ENCODE measurements around the gene DTHD1. TPM values are rescaled to one million over a fixed set of nuclear protein-coding genes. Genes with fewer than 3 reads are reported as not detected.

DTHD1 gene
- total RNA-seq, 1 donor from 2014 or later = not detected

DNA sequence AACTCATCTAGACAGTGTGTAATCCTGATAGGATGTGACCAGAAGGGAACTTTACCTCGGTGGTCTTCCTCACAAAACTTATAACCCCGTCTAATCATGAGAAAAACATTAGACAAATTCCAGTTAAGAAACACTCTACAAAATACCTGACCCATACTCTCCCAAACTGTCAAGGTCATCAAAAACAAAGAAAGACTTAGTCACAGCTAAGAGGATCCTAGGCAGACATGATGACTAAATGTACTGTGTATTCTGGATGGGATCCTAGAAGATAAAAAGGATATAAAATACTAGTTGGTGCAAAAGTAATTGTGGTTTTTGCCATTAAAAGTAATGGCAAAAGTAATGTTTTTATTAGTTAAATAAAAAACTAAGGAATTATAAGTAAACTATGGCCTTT, 81.6 kb downstream of the DTHD1 start:
- no peaks in the 10 kb centered on the region for H3K36me3 Mint-ChIP-seq (ENCODE audit: low read depth, unreplicated experiment)
- DNase-seq (ENCODE audit: low spot score) = no peak
- TF ChIP-seq, protein P1, sequence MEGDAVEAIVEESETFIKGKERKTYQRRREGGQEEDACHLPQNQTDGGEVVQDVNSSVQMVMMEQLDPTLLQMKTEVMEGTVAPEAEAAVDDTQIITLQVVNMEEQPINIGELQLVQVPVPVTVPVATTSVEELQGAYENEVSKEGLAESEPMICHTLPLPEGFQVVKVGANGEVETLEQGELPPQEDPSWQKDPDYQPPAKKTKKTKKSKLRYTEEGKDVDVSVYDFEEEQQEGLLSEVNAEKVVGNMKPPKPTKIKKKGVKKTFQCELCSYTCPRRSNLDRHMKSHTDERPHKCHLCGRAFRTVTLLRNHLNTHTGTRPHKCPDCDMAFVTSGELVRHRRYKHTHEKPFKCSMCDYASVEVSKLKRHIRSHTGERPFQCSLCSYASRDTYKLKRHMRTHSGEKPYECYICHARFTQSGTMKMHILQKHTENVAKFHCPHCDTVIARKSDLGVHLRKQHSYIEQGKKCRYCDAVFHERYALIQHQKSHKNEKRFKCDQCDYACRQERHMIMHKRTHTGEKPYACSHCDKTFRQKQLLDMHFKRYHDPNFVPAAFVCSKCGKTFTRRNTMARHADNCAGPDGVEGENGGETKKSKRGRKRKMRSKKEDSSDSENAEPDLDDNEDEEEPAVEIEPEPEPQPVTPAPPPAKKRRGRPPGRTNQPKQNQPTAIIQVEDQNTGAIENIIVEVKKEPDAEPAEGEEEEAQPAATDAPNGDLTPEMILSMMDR (IDR thresholded peaks at IDR 0.05; ENCODE audit: unreplicated experiment) = no peak
- H3K4me3 Mint-ChIP-seq (ENCODE audit: unreplicated experiment) = no peak overlapping the region
- no peak overlapping the region for H3K27ac Mint-ChIP-seq (ENCODE audit: unreplicated experiment)
- H3K27me3 Mint-ChIP-seq (ENCODE audit: unreplicated experiment) = no peaks in the 10 kb centered on the region
- no peaks in the 10 kb centered on the region for H3K4me1 Mint-ChIP-seq (ENCODE audit: unreplicated experiment)
- no peaks in the 10 kb centered on the region for H3K9me3 Mint-ChIP-seq (ENCODE audit: unreplicated experiment)

DNA sequence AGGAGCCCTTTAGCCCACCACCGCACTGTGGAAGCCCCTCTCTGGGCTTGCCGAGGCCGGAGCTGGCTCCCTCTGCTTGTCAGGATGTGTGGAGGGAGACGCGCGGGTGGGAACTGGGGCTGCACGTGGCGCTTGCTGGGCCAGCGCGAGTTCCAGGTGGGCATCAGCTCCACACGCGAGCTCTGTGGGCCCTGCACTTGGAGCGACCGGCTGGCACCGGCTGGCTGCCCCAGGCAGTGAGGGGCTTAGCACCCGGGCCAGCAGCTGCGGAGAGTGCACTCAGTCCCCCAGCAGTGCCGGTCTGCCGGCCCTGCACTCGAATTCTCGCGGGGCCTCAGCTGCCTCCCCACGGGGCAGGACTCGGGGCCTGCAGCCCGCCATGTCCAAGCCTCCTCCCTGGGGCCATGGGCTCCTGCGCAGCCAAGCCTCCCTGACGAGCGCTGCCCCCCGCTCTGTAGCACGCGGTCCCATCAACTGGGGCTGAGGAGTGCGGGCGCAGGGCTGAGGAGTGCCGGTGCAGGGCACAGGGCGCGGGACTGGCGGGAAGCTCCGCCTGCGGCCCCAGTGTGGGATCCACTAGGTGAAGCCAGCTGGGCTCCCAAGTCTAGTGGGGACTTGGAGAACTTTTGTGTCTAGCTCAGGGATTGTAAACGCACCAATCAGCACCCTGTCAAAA, 93.6 kb downstream of the DTHD1 start:
- Mint-ChIP-seq H3K4me3 (ENCODE audit: unreplicated experiment) (no peak overlapping the region), H3K4me1 (ENCODE audit: unreplicated experiment) (no peaks in the 10 kb centered on the region), H3K9me3 (ENCODE audit: unreplicated experiment) (peaks cover 4% of the 10 kb centered on the region), H3K36me3 (ENCODE audit: low read depth, unreplicated experiment) (peaks cover 4% of the 10 kb centered on the region), H3K27ac (ENCODE audit: unreplicated experiment) (no peak overlapping the region), H3K27me3 (ENCODE audit: unreplicated experiment) (peaks cover 2% of the 10 kb centered on the region)
- TF ChIP-seq, protein P1 (IDR thresholded peaks at IDR 0.05; ENCODE audit: unreplicated experiment) = no peak
- DNase-seq (ENCODE audit: low spot score) = no peak

DNA sequence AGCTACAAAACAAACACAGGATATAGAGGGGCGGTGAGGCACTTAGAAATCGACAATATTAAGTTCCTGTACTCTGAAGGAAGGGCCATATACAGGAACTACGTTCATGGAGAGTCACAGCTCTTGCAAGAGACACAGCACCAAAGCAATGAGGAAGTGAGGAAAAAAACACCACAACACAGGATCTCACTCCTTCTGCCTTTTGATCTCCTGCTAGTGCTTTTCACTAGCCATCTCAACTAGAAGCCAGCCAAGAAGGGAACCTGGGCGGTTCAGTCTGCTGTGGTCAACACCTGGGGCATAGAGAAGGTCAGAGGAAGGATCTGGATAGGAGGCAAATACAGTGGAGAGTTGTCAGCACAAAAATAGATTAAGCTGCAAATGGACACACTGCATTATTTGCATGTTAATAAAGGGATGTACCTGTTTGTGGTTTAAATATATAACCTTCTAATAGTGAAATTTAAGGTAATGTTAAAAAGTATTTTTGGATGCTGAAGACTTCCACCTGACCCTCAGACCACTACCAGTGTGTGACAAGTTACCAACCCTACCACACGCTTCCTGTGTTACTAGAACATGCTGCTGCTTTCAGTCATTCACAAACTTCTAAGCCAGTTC, 104.6 kb downstream of the DTHD1 start:
- TF ChIP-seq, protein P1 (IDR thresholded peaks at IDR 0.05; ENCODE audit: unreplicated experiment) = no peak
- H3K27me3 Mint-ChIP-seq (ENCODE audit: unreplicated experiment) = no peaks in the 10 kb centered on the region
- H3K4me1 Mint-ChIP-seq (ENCODE audit: unreplicated experiment) = peaks cover 17% of the 10 kb centered on the region
- no peaks in the 10 kb centered on the region for H3K9me3 Mint-ChIP-seq (ENCODE audit: unreplicated experiment)
- no peak overlapping the region for H3K4me3 Mint-ChIP-seq (ENCODE audit: unreplicated experiment)
- no peaks in the 10 kb centered on the region for H3K36me3 Mint-ChIP-seq (ENCODE audit: low read depth, unreplicated experiment)
- peak; percentile 4 for DNase-seq (ENCODE audit: low spot score)
- no peak overlapping the region for H3K27ac Mint-ChIP-seq (ENCODE audit: unreplicated experiment)

DNA sequence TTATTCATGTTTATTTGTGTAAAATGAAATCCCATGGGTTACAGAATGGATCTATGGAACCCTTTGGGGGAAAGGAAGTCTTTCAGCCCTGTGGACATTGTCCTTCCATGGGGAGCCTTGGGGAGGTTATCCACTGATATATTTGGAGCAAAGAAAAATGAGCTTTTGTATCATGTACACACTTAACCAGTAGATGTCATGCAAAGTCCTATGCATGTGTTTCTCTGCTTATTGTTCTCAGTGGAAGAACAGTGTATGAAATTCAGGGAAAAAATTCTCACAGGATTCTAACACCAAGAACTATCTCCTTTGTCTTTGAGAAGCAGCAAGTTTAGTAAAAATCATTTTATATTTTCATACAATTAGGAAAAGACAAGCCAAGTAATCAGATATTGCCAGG, 105.3 kb downstream of the DTHD1 start:
- TF ChIP-seq, protein P1 (IDR thresholded peaks at IDR 0.05; ENCODE audit: unreplicated experiment) = no peak
- DNase-seq (ENCODE audit: low spot score) = no peak
- H3K4me3 Mint-ChIP-seq (ENCODE audit: unreplicated experiment) = no peak overlapping the region
- H3K27ac Mint-ChIP-seq (ENCODE audit: unreplicated experiment) = no peak overlapping the region
- no peaks in the 10 kb centered on the region for H3K27me3 Mint-ChIP-seq (ENCODE audit: unreplicated experiment)
- H3K9me3 Mint-ChIP-seq (ENCODE audit: unreplicated experiment) = no peaks in the 10 kb centered on the region
- peaks cover 17% of the 10 kb centered on the region for H3K4me1 Mint-ChIP-seq (ENCODE audit: unreplicated experiment)
- H3K36me3 Mint-ChIP-seq (ENCODE audit: low read depth, unreplicated experiment) = no peaks in the 10 kb centered on the region

DNA sequence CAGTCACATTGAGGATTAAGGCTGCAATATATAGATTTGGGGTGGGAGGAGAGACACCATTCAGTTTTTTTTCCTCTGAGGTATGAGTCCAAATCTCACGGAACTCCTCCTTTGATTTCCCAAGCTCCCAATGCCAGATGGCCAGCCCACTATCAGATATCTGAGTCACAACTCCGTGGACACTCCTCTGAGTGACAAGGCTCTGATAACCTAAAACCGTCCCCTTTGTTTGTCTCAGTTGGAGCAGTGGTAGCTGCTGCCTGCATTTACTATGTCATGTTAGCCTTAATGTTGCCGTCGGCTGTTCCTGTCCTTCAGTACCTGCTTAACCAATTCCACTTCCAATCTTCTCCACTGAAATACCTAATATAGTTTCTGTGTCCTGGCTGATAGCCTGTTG, 107.3 kb downstream of the DTHD1 start:
- no peak for DNase-seq (ENCODE audit: low spot score)
- Mint-ChIP-seq H3K4me1 (ENCODE audit: unreplicated experiment) (peaks cover 17% of the 10 kb centered on the region), H3K9me3 (ENCODE audit: unreplicated experiment) (no peaks in the 10 kb centered on the region), H3K36me3 (ENCODE audit: low read depth, unreplicated experiment) (no peaks in the 10 kb centered on the region), H3K4me3 (ENCODE audit: unreplicated experiment) (no peak overlapping the region), H3K27me3 (ENCODE audit: unreplicated experiment) (no peaks in the 10 kb centered on the region), H3K27ac (ENCODE audit: unreplicated experiment) (no peak overlapping the region)
- TF ChIP-seq, protein P1 (IDR thresholded peaks at IDR 0.05; ENCODE audit: unreplicated experiment) = no peak

Measured in endothelial cell (in vitro differentiated cells).